ENCODE measurements around the gene ARHGAP1.

GRCh38 chr11:46663277-46663940 lies 37.0 kb downstream of the ARHGAP1 start:
- TF ChIP-seq CBX2 (IDR thresholded peaks at IDR 0.05; ENCODE audit: borderline replicate concordance, low read depth) (no peak), BHLHE40 (IDR thresholded peaks at IDR 0.05; ENCODE audit: low read depth, low read length) (no peak), RNF2 (IDR thresholded peaks at IDR 0.05; ENCODE audit: borderline replicate concordance, low read depth) (no peak), POLR2A (IDR thresholded peaks at IDR 0.05; ENCODE audit: low read length) (no peak), CTCF (IDR thresholded peaks at IDR 0.05) (no peak), CEBPB (IDR thresholded peaks at IDR 0.05) (no peak), HDAC2 (IDR thresholded peaks at IDR 0.05) (no peak), BCL3 (IDR thresholded peaks at IDR 0.05) (no peak), PBX3 (IDR thresholded peaks at IDR 0.05) (no peak), EP300 (IDR thresholded peaks at IDR 0.05) (no peak), SMC3 (IDR thresholded peaks at IDR 0.05) (no peak), RFX5 (IDR thresholded peaks at IDR 0.05) (no peak), RAD21 (conservative IDR thresholded peaks at IDR 0.05 in 1 of 2, IDR thresholded peaks at IDR 0.05 in 1 of 2) (no peak)
